A673 (cell line): ENCODE measurements around the gene C15orf61.

ENCODE experiments used
- CTCF ChIP-seq: fragments of 300-800, 200-600 bp; sonication (generic); conservative IDR thresholded peaks from 2 replicates; pipeline ENCODE4 v1.5.1; 2017; ENCODE audit warnings: low read depth, mild to moderate bottlenecking, antibody characterized with exemption, low read length, moderate library complexity, mixed read lengths
- EZH2 ChIP-seq: fragments of 200-600 bp; sonication (generic); IDR thresholded peaks from 2 replicates; pipeline ENCODE4 v1.6.1; 2017; ENCODE audit warnings: borderline replicate concordance, low read depth, mild to moderate bottlenecking, mixed read lengths, antibody characterized with exemption, low read length; ENCODE audit not compliant: poor library complexity, severe bottlenecking

GRCh38 chr15:67550522-67550921 lies 29.6 kb downstream of the C15orf61 start:
- TF ChIP-seq CTCF (no peak), EZH2 (no peak)
